Panc1 (cell line): ENCODE data around the gene MZB1. TPM values are rescaled to one million over a fixed set of nuclear protein-coding genes. Genes with fewer than 3 reads are reported as not detected.

ENCODE experiments used
- ATAC-seq: fragments of 200-7000 bp; cut with Tn5 transposase; 2 replicates; pipeline ENCODE4 v1.9.1; 2020; ENCODE audit warnings: mild to moderate bottlenecking, moderate library complexity
- BruUV-seq: library from RNA; stranded (reverse); fragments of 400-500 nt; replicated peaks from 2 replicates; lab custom pipeline; 2021; lab: Mats Ljungman, UMichigan
- CTCF ChIA-PET: fragments of 300-600 bp; sonication (Branson Sonifier 250); formaldehyde crosslinking; loops from one replicate; lab custom pipeline; 2022; ENCODE audit warnings: antibody characterized with exemption; lab: Charles Lee
- POLR2A ChIA-PET: fragments of 300-600 bp; sonication (Branson Sonifier 250); formaldehyde crosslinking; loops from one replicate; lab custom pipeline; 2022; ENCODE audit warnings: antibody characterized with exemption; lab: Charles Lee
- DNase-seq: peaks from one replicate; pipeline ENCODE4 v3.0.0-alpha.2; 2010; ENCODE audit warnings: low read depth, low spot score
- H3K27ac ChIP-seq: 2 replicates; pipeline ENCODE4 v1.5.1; 2011; ENCODE audit warnings: mild to moderate bottlenecking, low read length, inconsistent platforms
- H3K27me3 ChIP-seq: fragments of 200-500 bp; sonication (Bioruptor generic); 2 replicates; pipeline ENCODE4 v1.6.0; 2014; ENCODE audit warnings: low read length, inconsistent platforms; ENCODE audit not compliant: control insufficient read depth, insufficient read depth
- H3K36me3 ChIP-seq: fragments of 200-500 bp; sonication (Bioruptor generic); 2 replicates; pipeline ENCODE4 v1.5.1; 2014; ENCODE audit warnings: inconsistent platforms, mild to moderate bottlenecking, low read length, moderate library complexity; ENCODE audit not compliant: control insufficient read depth, insufficient read depth
- H3K4me1 ChIP-seq: 2 replicates; pipeline ENCODE4 v1.5.1; 2011; ENCODE audit warnings: inconsistent platforms, mild to moderate bottlenecking, low read length, moderate library complexity; ENCODE audit not compliant: control insufficient read depth, insufficient read depth
- H3K4me3 ChIP-seq, 2 experiments: 2 replicates each; pipeline ENCODE4 v1.5.1; 2011 to 2012; ENCODE audit warnings: low read depth in 2 of 2, low read length in 2 of 2, mild to moderate bottlenecking in 2 of 2, inconsistent platforms in 1 of 2, moderate library complexity in 1 of 2
- H3K9me3 ChIP-seq: fragments of 200-500 bp; sonication (Bioruptor generic); 2 replicates; pipeline ENCODE4 v1.5.1; 2014; ENCODE audit warnings: low read depth, mild to moderate bottlenecking, inconsistent platforms, low read length, moderate library complexity; ENCODE audit not compliant: control insufficient read depth, insufficient read depth
- POLR2AphosphoS5 ChIP-seq: IDR thresholded peaks from 2 replicates; pipeline ENCODE4 v1.6.1; 2012; ENCODE audit warnings: mild to moderate bottlenecking, low read depth, low read length, moderate library complexity
- REST ChIP-seq, 2 experiments: IDR thresholded peaks; 2 replicates each; pipeline ENCODE4 v1.6.1; 2011 to 2012; ENCODE audit warnings: low read depth in 2 of 2, control low read depth in 1 of 2, low read length in 1 of 2, mild to moderate bottlenecking in 1 of 2, moderate library complexity in 1 of 2; ENCODE audit not compliant: insufficient read depth in 1 of 2
- SIN3A ChIP-seq: IDR thresholded peaks from 2 replicates; pipeline ENCODE4 v1.6.1; 2012; ENCODE audit warnings: low read depth, mild to moderate bottlenecking, low read length, moderate library complexity, borderline replicate concordance; ENCODE audit not compliant: insufficient read depth
- TCF7L2 ChIP-seq: IDR thresholded peaks from 2 replicates; pipeline ENCODE4 v1.6.1; 2011; ENCODE audit warnings: mild to moderate bottlenecking, low read depth, low read length, inconsistent platforms
- in situ Hi-C: cut with HindIII; loops from 2 replicates; pipeline ENCODE4 v1.10.0; 2016; ENCODE audit warnings: low sequenced_read_pairs, low pct_unique_long_range_greater_than_20kb
- intact Hi-C: fragments of 100-400 bp; cut with micrococcal nuclease; formaldehyde crosslinking; loops from one replicate; pipeline ENCODE4 v1.10.0; 2022; ENCODE audit not compliant: unreplicated experiment
- total RNA-seq: library from RNA; stranded (reverse); gene quantifications from one replicate; pipeline ENCODE4 v1.2.1, GENCODE V29; 2021; ENCODE audit not compliant: unreplicated experiment
- TF ChIP-seq, protein P1 (sequence below): fragments of 450-650 bp; IDR thresholded peaks from 2 replicates; pipeline ENCODE4 v1.5.1; 2017; ENCODE audit warnings: mild to moderate bottlenecking

Gene MZB1
- total RNA-seq, 1 experiment from 2014 or later = 0.49 TPM

DNA sequence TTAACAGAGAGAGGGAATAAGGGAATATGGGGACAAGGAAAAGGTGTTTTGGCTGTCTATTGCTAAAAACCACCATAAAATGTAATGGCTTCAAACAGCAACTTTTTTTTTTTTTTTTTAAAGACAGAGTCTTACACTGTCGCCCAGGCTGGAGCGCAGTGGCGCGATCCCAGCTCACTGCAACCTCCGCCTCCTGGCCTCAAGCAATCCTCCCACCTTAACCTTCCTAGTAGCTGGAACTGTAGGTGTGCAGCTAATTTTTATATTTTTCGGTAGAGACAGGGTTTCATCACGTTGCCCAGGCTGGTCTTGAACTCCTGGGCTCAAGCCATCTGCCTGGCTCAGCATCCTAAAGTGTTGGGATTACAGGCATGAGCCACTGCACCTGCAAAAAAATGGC, 18.5 kb upstream of the MZB1 start:
- H3K36me3 ChIP-seq = no peaks in the 10 kb centered on the region
- no peak overlapping the region for H3K4me3 ChIP-seq
- in situ Hi-C loops = loop anchor here (25.0 kb wide), 1 partner anchor 104 kb away; no protein-coding TSS in a partner anchor
- H3K9me3 ChIP-seq = no peaks in the 10 kb centered on the region
- no peaks in the 10 kb centered on the region for H3K27me3 ChIP-seq
- intact Hi-C loops = no loop called here
- ChIA-PET CTCF (interaction anchor here (0.6 kb wide), 1 partner anchor 189 kb away, joined by 6 read pairs; no protein-coding TSS in a partner anchor), POLR2A (no interaction called here)
- H3K4me1 ChIP-seq = peaks cover 9% of the 10 kb centered on the region
- no peak for DNase-seq
- no peak for TF ChIP-seq TCF7L2
- TF ChIP-seq, protein P1, sequence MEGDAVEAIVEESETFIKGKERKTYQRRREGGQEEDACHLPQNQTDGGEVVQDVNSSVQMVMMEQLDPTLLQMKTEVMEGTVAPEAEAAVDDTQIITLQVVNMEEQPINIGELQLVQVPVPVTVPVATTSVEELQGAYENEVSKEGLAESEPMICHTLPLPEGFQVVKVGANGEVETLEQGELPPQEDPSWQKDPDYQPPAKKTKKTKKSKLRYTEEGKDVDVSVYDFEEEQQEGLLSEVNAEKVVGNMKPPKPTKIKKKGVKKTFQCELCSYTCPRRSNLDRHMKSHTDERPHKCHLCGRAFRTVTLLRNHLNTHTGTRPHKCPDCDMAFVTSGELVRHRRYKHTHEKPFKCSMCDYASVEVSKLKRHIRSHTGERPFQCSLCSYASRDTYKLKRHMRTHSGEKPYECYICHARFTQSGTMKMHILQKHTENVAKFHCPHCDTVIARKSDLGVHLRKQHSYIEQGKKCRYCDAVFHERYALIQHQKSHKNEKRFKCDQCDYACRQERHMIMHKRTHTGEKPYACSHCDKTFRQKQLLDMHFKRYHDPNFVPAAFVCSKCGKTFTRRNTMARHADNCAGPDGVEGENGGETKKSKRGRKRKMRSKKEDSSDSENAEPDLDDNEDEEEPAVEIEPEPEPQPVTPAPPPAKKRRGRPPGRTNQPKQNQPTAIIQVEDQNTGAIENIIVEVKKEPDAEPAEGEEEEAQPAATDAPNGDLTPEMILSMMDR = no peak
- TF ChIP-seq POLR2AphosphoS5 = no peak
- no peak for TF ChIP-seq REST (IDR thresholded peaks at IDR 0.05; ENCODE audit: insufficient read depth in 1 of 2, low read depth in 2 of 2, low read length in 1 of 2)
- TF ChIP-seq SIN3A = no peak
- H3K27ac ChIP-seq = no peak overlapping the region
- BruUV-seq = no TSS peak
- no peak for ATAC-seq

DNA sequence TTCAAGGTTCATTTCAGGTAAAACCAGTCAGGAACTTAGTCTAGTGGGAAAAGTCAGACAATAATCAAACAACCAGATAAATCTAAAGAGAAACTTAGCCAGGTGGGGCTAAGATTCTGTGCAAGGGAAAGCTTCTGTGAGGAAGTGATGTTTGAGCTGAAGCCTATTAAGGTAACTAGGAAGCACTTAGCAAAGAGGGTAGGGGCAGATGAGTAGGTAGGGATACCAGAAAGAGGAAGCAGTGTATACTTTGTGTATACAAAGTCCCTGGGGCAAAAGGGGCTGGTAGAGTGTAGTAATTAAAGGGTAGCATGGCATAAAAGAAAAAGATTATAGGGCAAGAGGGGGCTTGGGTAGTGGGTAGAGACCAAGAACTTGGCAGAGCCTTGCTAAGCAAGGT, 17.8 kb upstream of the MZB1 start:
- no peak overlapping the region for H3K4me3 ChIP-seq
- BruUV-seq = no TSS peak
- H3K27me3 ChIP-seq = no peaks in the 10 kb centered on the region
- ATAC-seq = no peak
- ChIA-PET POLR2A (no interaction called here), CTCF (no interaction called here)
- peaks cover 14% of the 10 kb centered on the region for H3K4me1 ChIP-seq
- DNase-seq = no peak
- in situ Hi-C loops = loop anchor here (25.0 kb wide), 1 partner anchor 105 kb away; no protein-coding TSS in a partner anchor
- TF ChIP-seq REST (IDR thresholded peaks at IDR 0.05; ENCODE audit: insufficient read depth in 1 of 2, low read depth in 2 of 2, low read length in 1 of 2) (no peak), SIN3A (no peak), TCF7L2 (no peak), POLR2AphosphoS5 (no peak)
- TF ChIP-seq, protein P1 = no peak
- H3K27ac ChIP-seq = no peak overlapping the region
- no peaks in the 10 kb centered on the region for H3K9me3 ChIP-seq
- H3K36me3 ChIP-seq = no peaks in the 10 kb centered on the region
- intact Hi-C loops = no loop called here
